HG03457 (cell line): ENCODE measurements around the gene MPPE1.
A peak's percentile ranks its signal among the peaks of the same experiment; 100 is the strongest.
"Not testable (repeated sequence)": the region's sequence is repeated elsewhere in the genome, so short reads cannot be mapped to it uniquely, and the experiment has no call there.

Source experiments
- ATAC-seq: cut with Tn5 transposase; IDR thresholded peaks from one replicate; pipeline ENCODE4 v1.9.1; 2021; ENCODE audit warnings: moderate number of reproducible peaks; ENCODE audit not compliant: unreplicated experiment

The MPPE1 gene

DNA sequence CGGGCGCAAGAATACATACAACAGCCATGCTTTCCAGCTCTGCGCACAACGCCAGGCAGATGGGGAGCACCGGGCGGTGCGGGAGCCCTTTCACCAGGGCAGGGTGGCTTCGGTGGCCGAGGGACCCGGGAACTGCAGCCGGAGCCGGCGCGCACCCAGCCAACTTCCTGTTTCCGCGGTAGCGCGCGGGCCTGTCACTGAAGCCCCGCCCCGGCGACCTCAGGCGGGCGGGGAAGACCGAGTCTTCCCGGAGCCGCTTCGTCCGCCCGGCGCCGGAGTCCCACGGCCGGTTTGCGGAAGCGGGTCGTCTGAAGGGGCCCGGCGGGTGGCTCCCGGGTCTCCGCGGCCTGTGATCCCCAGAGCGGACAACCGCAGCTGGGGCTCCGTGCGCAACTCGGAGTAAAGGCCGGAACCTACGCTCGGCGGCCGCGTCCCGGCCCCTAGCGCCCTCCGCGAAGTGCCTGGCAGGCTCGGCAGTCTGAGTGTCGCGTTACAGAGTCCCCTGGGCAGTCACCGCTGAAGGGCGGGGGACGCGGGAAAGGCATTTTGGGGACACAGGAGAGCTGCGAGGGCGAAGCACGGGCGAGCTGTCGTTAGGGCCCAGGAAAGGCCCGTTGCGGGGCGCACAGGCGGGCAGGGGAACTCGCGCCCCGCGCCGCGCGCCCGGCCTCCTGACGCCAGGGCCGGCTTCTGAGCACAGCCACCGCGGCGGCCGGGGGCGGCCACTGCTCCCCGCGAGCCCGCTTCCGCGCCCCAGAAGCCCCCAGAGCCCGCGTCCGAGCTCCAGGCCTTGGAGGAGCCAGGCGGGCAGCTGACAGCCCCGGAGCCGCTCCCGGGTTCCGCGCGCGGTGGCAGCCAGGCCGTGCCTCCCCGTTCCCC is at the start of gene MPPE1:
TSS of gene MPPE1 (minus strand) at position 136 of the 879 bp plus-strand sequence. CDS start 11,053 bp downstream, outside the sequence.
- peak; percentile 70 for ATAC-seq

GRCh38 chr18:11957636-11958035 is 49.5 kb upstream of the MPPE1 start:
- ATAC-seq, result no peak

GRCh38 chr18:11956371-11957308 is 48.5 kb upstream of the MPPE1 start:
- ATAC-seq, result no peak

- ATAC-seq, result no peak
These were observed 47.3 kb upstream of the MPPE1 start for GRCh38 chr18:11955239-11956029.

GRCh38 chr18:11953113-11953512 is 45.0 kb upstream of the MPPE1 start:
- no peak for ATAC-seq

GRCh38 chr18:11951390-11951851 is 43.3 kb upstream of the MPPE1 start:
- no peak for ATAC-seq

GRCh38 chr18:11950824-11951223 is 42.7 kb upstream of the MPPE1 start:
- ATAC-seq, result no peak

DNA sequence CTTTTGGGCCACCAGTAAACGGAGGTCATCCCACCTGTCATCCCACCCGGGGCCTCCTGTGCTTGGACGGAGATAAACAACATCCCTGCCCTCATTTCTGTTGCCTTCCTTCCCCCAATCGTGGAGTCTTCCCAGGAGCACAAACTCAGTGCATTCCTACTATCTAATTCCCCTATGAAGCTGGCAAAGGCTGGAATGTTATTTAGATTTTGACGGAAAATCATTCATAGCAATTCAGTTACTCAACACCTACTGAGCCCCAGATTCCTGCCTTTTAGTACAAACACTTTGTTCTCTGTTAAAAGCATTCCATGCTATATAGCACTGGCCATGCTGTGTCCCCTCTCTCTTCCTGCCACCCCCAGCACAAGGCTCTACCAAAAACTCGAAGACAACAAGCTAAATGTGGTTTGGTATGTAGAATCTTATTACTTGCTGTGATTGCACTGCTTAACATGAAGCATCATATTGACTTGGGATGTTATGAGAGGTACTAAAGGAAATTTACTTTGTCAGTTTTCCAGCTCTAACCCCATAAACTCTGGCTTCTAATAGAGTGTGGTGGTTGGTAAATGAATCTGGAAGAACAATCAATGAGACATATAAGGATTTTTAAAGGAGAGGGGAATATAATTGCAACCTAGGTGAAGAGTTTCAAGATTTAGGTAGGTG is 40.9 kb upstream of the MPPE1 start:
- no peak for ATAC-seq

GRCh38 chr18:11947214-11948191 is 39.4 kb upstream of the MPPE1 start:
- ATAC-seq, result peak; percentile 66

GRCh38 chr18:11946756-11947155 is 38.6 kb upstream of the MPPE1 start:
- ATAC-seq, result no peak

- ATAC-seq, result not testable (repeated sequence)
These were observed 37.9 kb upstream of the MPPE1 start for GRCh38 chr18:11945834-11946659.

GRCh38 chr18:11944786-11945185 is 36.7 kb upstream of the MPPE1 start:
- no peak for ATAC-seq

DNA sequence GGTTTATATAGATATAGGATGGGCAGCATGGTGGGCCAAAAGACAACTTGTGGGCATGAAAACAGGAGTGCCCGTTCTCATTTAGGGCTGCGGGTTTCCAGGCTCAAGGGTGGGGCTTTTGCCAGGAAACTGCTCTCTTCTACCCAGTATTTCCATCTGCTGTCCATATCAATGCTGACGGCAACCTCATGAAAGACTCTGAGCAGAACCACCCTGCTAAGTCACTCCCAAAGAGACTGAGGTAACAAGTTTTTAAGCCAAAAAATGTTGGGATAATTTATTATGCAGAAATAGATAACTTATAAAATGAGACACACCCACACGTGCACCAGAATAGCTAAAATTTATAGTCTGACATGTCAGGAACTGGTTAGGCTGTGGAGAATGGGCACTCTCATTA is 36.1 kb upstream of the MPPE1 start:
- no peak for ATAC-seq

- no peak for ATAC-seq
These were observed 35.4 kb upstream of the MPPE1 start for GRCh38 chr18:11943551-11943950.

DNA sequence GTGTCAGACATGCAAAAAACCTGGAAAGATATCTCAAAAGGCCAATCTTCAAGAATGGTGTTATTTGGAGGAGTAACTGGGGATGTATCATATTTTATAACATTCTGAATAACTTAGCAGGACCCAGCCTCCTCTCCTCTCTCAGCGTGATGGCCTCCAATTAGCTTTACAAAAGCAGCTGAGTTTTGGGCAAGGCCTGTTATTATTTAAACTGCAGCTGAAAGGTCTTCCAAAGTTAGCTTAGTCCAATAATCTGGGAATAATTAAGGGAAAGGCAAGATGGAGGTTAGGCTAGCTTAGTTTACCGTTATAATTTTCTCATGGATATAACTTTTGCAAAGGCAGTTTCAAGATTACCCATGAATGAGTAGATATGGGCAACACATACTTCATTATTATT is 32.8 kb upstream of the MPPE1 start:
- ATAC-seq, result no peak

DNA sequence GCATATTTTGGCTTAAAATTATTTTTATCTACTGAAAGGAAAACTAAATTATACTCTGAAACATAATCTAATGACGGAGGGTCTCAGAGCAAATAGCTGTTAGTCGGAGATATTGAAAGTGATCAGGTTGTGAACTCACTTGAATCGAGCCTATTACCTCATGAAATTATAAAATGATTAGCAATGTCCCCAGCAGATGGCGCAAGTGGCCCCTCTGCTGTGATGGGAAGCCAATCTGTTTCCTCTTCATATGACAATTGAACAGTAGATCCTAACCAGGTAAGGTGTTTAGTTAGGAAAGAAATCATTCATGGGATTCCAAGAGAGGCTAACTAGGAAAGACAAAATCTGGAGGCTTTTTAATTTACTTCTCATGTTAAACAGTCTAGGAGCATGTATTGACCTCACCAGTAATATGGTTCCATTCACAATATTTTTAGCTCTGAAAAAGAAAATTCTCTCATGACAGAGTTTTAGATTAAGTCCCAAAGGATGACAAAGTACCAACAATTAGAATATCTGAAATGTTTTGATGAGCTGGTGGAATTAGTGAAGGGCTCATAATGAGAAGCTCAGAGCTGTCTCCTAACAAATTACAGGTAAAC is 29.9 kb upstream of the MPPE1 start:
- no peak for ATAC-seq

GRCh38 chr18:11932393-11932792 is 24.3 kb upstream of the MPPE1 start:
- no peak for ATAC-seq

DNA sequence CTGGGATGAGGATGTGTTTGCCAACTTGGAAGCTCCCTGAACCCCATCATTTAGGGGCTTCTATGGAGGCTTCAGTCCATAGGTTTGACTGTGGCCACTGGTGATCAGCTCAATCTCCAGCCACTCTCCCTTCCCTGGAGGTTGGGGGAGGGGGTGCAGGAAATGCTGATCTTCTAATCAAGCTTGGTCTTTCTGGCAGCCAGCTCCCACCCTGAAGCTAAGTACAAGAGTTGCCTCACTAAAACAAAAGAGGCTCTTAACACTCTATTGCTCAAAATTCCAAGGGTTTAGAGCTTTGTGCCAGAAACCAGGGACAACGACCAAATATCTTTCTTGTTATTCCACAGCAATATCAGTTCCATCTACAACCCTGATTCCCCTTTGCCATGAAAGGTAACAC is 19.4 kb upstream of the MPPE1 start:
- ATAC-seq, result no peak
